ENCODE measurements around the gene TFF3.

GRCh38 chr21:42347601-42348327, 32.6 kb upstream of the TFF3 start:
- TF ChIP-seq CTCF (IDR thresholded peaks at IDR 0.05) (no peak), POLR2A (IDR thresholded peaks at IDR 0.05) (no peak), POLR2AphosphoS5 (IDR thresholded peaks at IDR 0.05; ENCODE audit: insufficient read depth in 1 of 2, low read depth in 1 of 2) (no peak)
